Fibroblast of gingiva (primary cell): Measurements from ENCODE around the gene CARM1.
"Not testable (repeated sequence)": the region's sequence is repeated elsewhere in the genome, so short reads cannot be mapped to it uniquely, and the experiment has no call there.

Source experiments
- DNase-seq: peaks from one replicate; pipeline ENCODE4 v3.0.0-alpha.2; 2011; ENCODE audit warnings: low read depth

CARM1 gene

DNA sequence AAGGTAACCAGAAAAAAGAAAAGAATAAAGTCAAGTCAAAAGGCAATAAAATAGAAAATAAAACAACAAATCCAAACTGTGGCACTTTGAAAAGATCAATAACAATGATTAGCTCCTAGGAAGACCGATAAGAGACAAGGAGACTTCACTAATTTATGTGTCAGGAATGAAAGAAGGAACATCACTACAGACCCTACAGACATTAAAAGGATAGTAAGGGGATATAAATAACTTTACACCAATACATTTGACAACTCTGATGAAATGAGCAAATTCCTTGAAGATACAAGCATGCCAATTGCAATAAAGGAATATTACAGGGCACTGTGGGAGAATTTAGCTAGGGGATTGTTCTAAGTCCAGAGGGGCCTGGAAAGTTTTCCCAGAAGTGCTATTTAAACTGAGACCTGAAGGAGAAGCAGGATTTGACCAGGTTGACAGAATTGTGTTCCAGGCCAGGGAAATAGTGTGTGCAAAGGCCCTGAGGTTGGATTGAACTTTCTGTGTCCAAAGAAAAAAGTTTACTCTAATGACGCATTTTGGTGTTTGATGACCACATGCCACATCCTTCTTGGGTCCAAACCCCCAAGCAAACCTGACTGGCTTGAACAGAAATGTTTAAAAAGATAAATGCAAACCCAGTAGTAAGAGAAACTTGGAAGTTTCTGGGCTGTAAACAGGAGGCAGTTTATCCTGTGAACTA is 24.7 kb upstream of the CARM1 start:
- DNase-seq = no peak

GRCh38 chr19:10848230-10848856 is 23.0 kb upstream of the CARM1 start, which contains the start of gene C19orf38:
Gene C19orf38, plus strand, starts transcription at chr19:10848415. Its CDS starts 94 bp downstream, at chr19:10848509.
- no peak for DNase-seq

DNA sequence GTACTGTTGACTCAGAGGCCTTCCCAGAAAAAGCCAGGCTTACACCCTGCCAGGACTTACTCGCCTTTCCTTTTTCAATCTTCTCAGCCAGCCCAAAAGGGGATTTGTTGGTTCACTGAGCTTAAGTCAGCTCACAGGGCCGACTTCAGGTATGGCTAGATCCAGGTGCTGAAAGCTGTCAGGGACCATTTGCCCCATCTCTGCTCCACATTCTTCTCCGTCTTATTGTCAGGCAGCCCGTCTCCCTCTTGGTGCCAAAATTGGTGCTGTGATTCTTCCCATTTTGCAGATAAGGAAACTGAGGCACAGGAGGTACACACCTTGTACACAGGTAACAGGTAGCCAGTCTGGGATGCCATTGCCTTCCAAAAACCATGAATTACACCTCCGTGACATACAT is 20.7 kb upstream of the CARM1 start:
- DNase-seq = no peak

DNA sequence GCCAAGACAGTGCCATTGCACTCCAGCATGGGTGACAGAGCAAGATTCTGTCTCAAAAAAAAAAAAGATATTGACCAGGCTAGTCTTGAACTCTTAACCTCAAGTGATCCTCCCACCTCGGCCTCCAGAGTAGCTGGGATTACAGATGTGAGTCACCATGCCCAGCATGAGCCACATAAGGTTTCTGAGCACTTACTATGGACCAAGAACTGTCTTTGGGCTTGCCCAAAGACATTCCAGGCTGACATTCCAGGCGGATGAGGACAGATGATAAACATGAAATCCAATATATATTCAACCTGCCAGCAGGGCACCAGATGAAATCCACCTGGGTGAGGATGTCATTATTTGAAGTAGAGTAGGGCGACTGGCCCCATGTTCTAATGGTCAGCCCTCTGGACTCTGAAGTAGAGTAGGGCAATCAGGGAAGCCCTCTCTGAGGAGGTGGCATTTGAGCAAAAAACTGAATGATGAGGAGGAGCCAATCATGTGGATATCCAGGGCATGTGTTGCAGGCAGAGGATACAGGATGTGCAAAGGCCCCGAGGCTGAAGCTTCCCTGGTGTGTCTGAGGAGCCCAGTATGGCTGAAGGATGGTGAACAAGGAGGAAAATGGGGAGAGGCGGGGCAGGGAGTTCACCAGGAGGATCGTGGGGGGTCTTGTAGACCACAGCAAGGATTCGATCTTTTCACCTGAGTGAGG is 19.1 kb upstream of the CARM1 start:
- DNase-seq = peak; percentile 51

DNA sequence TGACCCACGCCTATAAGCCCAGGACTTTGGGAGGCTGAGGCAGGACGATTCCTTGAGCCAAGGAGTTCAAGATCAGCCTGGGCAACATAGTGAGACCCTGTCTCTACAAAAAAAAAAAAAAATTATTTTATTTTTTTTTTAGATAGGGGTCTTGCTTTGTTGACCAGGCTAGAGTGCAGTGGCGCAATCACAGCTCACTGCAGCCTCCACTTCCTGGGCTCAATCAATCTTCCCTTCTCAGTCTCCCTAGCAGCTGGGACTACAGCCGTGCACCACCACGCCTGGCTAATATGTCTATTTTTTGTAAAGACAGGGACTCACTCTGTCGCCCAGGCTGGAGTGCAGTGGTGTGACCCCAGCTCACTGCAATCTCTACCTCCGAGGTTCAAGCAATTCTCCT is 18.4 kb upstream of the CARM1 start:
- DNase-seq = no peak

GRCh38 chr19:10854350-10855089 is 16.8 kb upstream of the CARM1 start:
- DNase-seq = no peak

- DNase-seq = no peak
These were observed 15.4 kb upstream of the CARM1 start for GRCh38 chr19:10855879-10856522.

- DNase-seq = not testable (repeated sequence)
These were observed 14.5 kb upstream of the CARM1 start for GRCh38 chr19:10856899-10857298.

DNA sequence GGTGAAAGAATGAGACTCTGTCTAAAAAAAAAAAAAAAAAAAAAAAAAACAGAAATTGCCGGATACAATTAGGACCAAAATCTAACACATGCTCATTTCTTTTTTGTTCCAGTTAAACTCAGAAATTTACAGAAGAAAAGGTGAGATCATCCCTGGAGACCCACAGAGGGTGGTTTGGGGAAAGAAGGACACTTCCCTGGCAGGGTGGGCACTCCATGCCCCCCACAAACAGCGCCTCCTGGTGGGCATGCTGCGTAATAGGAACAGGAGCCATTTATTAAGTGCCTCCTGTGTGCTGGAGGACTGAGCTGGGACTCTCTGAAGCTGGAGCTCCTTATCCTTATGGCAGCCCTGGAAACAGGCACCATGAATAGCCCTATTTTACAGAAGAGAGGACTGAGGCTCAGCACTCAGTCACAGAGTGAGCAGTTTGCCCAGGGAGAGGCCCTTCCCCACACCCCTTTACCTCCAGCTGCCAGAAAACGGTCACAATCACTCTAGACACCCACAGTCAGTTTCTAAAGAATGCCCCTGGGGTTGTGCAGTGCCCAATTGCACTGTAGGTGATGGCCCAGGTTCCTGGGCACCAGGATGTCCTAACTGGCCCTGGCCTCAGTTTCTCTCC is 13.0 kb upstream of the CARM1 start:
- DNase-seq = no peak

GRCh38 chr19:10861103-10861651 is 10.2 kb upstream of the CARM1 start:
- DNase-seq = no peak

DNA sequence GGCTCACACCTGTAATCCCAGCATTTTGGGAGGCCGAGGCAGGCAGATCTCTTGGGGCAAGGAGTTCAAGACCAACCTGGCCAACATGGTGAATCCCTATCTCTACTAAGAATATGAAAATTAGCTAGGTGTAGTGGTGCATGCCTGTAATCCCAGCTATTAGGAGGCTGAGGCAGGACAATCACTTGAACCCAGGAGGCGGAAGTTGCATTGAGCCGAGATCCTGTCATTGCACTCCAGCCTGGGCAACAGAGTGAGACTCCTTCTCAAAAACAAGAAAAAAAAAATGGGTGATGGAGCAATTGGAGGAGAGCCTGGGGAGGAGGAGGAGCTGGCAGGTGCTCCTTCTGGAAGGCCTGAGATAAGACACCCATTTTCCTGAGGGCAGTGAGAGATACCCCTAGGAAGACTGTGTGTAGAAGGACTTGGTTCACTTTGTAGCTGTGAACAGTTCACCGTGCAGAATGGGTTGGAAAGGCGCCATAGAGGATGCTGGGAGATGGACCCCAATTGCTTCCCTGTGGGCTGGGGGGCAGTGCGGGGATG is 8.7 kb upstream of the CARM1 start:
- no peak for DNase-seq

- DNase-seq = no peak
These were observed 8.1 kb upstream of the CARM1 start for GRCh38 chr19:10863107-10863717.

DNA sequence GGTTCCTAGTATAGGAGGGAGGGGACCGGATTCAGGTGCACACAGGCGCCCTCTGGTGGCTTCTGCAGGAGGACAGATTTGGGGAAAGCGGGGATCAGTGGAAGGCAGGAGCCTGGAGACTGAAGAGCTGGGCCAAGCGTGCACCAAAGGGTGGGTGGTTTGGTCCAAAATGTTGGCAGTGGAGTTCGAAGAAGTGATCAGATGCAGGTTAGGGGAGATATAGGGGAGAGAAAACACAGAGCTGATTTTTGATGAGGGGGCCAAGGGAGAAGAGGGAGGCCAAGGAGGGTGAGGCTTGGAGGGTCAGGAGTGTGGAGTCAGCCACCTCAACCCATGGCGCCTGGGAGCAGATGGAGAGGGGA is 6.8 kb upstream of the CARM1 start:
- peak; percentile 61 for DNase-seq

DNA sequence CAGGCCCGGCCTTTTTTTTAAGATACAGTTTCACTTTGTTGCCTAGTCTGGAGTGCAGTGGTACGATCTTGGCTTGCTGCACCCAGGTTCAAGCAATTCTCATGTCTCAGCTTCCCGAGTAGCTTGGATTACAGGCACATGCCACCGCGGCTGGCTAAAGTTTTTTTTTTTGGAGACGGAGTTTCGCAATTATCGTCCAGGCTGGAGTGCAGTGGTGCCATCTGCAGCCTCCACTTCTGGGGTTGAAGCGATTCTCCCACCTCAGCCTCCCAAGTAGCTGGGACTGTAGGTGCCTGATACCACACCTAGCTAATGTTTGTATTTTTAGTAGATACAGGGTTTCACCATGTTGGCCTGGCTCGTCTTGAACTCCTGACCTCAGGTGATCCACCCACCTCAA is 4.9 kb upstream of the CARM1 start:
- no peak for DNase-seq

GRCh38 chr19:10868872-10869547 is 2.3 kb upstream of the CARM1 start:
- DNase-seq = no peak

GRCh38 chr19:10869872-10870311 is 1.5 kb upstream of the CARM1 start:
- DNase-seq = not testable (repeated sequence)

DNA sequence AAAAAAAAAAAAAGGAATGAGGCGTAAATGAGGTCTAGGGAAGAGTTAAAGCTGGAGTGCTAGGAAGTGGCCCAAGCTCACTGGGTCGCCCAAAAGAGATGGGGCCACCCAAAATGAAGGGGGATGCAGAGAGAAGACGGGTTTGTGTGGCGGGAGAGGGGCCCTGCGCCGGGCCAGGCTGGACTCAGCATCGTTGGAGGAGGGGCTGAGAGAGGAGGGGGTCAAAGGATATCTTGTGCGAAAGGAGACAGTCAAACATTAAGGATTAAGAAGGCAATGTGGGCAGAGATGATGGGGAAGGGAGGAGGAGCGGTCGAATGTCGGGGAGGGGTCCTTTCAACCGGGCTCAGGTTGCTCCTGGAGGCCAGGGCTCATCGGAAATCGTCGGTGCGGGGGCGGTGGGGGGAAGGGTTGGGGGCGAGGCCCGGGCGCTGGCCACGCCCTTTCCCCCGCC is 825 bp upstream of the CARM1 start:
- no peak for DNase-seq

DNA sequence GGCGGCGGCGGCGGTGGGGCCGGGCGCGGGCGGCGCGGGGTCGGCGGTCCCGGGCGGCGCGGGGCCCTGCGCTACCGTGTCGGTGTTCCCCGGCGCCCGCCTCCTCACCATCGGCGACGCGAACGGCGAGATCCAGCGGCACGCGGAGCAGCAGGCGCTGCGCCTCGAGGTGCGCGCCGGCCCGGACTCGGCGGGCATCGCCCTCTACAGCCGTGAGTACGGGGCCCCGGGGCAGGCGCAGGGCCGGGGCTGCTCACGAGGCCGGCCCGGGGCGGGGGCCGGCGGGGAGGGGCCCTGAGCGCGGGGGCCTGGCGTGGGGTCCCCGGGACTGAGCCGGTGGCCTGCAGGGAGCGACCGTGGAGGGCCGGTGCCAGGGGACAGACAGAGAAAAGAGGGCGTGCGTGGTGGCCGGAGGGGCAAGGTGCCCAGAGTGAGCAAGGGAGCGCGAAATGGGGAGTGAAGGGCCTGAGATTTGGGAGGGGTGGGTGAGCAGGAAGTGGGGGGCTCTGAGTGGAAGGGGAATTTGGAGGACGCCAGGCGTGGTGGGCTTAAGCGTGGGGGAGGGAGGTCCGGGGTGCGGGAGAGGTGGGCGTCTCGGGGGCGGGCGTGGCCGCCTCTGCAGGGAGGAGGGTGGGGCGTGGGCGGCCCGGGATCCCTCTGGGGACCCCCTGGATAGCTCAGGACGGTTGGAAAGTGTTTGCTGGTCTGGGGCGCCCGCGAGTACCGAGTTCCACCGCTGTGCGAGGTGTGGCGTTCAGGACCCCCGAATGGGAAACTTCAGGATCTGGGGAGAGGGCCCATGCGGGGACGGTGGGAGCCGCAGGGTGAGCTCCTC is 575 bp downstream of the CARM1 start:
- no peak for DNase-seq

DNA sequence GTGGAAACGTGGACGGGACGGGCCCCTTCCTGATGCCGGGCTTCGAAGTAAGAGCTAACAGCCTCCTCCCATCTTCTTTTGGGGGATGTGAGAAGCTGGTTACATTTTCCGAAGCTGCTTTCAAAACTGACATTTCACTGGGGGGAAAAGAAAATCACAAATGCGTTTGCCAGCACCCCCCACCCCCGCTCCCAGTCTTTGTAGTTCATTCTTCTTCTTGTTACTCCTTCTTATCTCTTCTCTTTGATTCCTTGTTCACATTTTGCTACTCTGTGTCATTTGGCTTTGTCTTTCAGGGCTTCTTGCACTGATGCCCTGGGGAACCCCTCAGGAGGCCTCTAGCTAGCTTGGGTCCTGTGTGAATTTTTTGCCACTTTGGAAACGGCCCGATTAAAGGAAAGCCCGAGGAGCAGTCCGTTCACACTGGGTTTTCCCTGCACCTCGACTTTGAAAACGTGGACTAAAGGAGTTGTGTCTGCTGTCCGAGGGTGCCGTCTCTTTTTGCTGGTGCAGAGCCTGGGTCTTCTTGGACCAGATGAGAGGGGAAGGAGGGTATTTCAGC is 1.3 kb downstream of the CARM1 start:
- DNase-seq = no peak
